ENCODE results near the gene ENTR1. TPM values are rescaled to one million over a fixed set of nuclear protein-coding genes. Genes with fewer than 3 reads are reported as not detected.

The ENTR1 gene
- total and polyA plus RNA-seq, 2 of the 13 experiments (the other 11 are each of a cell fraction or from before 2014, with no cell fraction given): 70.1 to 76.4 TPM

- TF ChIP-seq TARDBP (CRISPR knock-in tag; IDR thresholded peaks at IDR 0.05) (no peak), PAWR (CRISPR knock-in tag; IDR thresholded peaks at IDR 0.05; ENCODE audit: borderline replicate concordance) (no peak), ZNF772 (CRISPR knock-in tag; IDR thresholded peaks at IDR 0.05) (0 out of 2 replicates have a peak, but pooled peaks have one; percentile 10), ZNF691 (CRISPR knock-in tag; IDR thresholded peaks at IDR 0.05; ENCODE audit: borderline replicate concordance, low read depth) (no peak), RARG (CRISPR knock-in tag; IDR thresholded peaks at IDR 0.05; ENCODE audit: low read depth) (no peak), ZSCAN25 (CRISPR knock-in tag; IDR thresholded peaks at IDR 0.05) (peak; percentile 24; the same call in 1 of the 2 replicates), MYNN (CRISPR knock-in tag; IDR thresholded peaks at IDR 0.05; ENCODE audit: low read depth) (no peak), PATZ1 (CRISPR knock-in tag; IDR thresholded peaks at IDR 0.05) (peak; percentile 81), TEAD3 (CRISPR knock-in tag; optimal IDR thresholded peaks at IDR 0.05; ENCODE audit: borderline replicate concordance) (peak; percentile 54), NR2C2 (CRISPR knock-in tag; IDR thresholded peaks at IDR 0.05; ENCODE audit: borderline replicate concordance) (no peak)
Measured at GRCh38 chr9:136354592-136355085, 55.8 kb downstream of the ENTR1 start (continued).

Measured in HepG2 (cell line).